Activated T-helper 1 cell treated with anti-CD3 and anti-CD28 coated beads, Interleukin-12 subunit alpha, Interleukin-12 subunit beta, Interleukin-2, Interleukin-4 antibody, amounts not matched to agents 30 ng/mL and 10 ng/mL and 1 ng/mL, durations not matched to agents 14 hours and 24 hours and 36 hours (primary cell): Measurements from ENCODE around the gene AGMO. TPM values are rescaled to one million over a fixed set of nuclear protein-coding genes. Genes with fewer than 3 reads are reported as not detected.

Experiments
- DNase-seq: peaks from one replicate; pipeline ENCODE4 v3.0.0; 2021; ENCODE audit warnings: low spot score
- H3K27ac Mint-ChIP-seq: one replicate; pipeline ENCODE4 v1.8.0; 2021; ENCODE audit warnings: mild to moderate bottlenecking, mixed read lengths
- H3K27me3 Mint-ChIP-seq: one replicate; pipeline ENCODE4 v1.8.0; 2022; ENCODE audit warnings: mild to moderate bottlenecking, moderate library complexity, mixed read lengths; ENCODE audit not compliant: insufficient read depth
- H3K36me3 Mint-ChIP-seq: one replicate; pipeline ENCODE4 v1.8.0; 2021; ENCODE audit warnings: low read depth, mixed read lengths
- H3K4me1 Mint-ChIP-seq: one replicate; pipeline ENCODE4 v1.8.0; 2021; ENCODE audit warnings: low read depth, mixed read lengths
- H3K4me3 Mint-ChIP-seq: one replicate; pipeline ENCODE4 v1.8.0; 2021; ENCODE audit warnings: mild to moderate bottlenecking, moderate library complexity, mixed read lengths
- H3K9me3 Mint-ChIP-seq: one replicate; pipeline ENCODE4 v1.8.0; 2021; ENCODE audit warnings: mixed read lengths
- intact Hi-C: fragments of 100-400 bp; cut with micrococcal nuclease; formaldehyde crosslinking; loops from one replicate; pipeline ENCODE4 v1.15.1; 2024
- total RNA-seq: library from RNA; stranded (reverse); gene quantifications from 2 replicates; pipeline ENCODE4 v1.2.3, GENCODE V29; 2022

Gene AGMO
- total RNA-seq, 1 donor from 2014 or later = not detected

DNA sequence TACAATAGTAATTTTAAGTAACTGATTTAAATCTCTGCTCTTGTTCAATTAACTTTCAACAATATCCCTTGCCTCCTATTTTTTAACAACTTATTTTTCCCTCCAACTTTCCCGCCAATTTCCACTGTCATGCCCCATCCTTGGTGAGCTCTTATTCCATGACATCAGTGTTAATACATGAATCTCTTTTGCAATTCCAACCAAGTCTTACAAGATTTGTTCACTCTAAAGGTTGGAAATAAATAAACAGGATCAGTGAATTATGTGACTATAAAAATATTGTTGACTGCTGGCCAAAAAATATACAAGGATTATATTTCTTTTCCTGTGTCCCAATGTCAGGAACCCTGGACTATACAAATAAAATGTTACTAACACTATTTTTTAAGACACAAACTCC, 21.0 kb upstream of the AGMO start:
- peaks cover 12% of the 10 kb centered on the region for H3K9me3 Mint-ChIP-seq
- no peak for DNase-seq
- no peaks in the 10 kb centered on the region for H3K4me1 Mint-ChIP-seq
- H3K27ac Mint-ChIP-seq = no peak overlapping the region
- no peak overlapping the region for H3K4me3 Mint-ChIP-seq
- H3K27me3 Mint-ChIP-seq = no peaks in the 10 kb centered on the region
- intact Hi-C loops = no loop called here
- no peaks in the 10 kb centered on the region for H3K36me3 Mint-ChIP-seq

DNA sequence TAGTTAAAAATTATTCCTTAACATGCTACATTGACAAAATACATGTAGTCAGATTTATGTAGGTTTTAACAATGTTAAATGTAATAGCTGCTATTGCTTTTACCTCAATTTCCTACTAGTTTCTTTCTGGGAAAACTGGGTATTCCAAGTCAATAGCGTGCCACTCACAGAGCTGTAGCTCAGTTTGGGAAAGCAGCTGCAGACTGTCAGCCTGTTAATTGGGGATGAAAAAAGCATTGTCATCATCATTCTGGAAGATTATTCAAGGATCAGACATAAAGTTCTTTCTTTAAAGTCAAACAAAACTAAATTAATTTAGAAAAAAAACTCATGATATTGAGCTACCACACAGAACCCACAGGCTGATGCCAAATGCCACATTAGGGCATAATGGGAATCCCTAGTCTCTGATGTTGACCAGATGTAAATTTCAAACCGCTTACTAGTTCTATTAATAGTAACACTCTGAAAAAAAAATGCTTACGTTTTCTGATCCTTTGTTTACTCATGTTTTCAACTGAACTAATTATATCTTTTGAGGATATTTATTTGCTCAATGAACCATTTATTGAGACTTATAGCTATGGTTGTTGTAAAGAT, 19.6 kb upstream of the AGMO start:
- Mint-ChIP-seq H3K4me3 (no peak overlapping the region), H3K4me1 (no peaks in the 10 kb centered on the region), H3K27ac (no peak overlapping the region), H3K27me3 (no peaks in the 10 kb centered on the region), H3K36me3 (no peaks in the 10 kb centered on the region), H3K9me3 (peaks cover 18% of the 10 kb centered on the region)
- intact Hi-C loops = no loop called here
- DNase-seq = no peak

DNA sequence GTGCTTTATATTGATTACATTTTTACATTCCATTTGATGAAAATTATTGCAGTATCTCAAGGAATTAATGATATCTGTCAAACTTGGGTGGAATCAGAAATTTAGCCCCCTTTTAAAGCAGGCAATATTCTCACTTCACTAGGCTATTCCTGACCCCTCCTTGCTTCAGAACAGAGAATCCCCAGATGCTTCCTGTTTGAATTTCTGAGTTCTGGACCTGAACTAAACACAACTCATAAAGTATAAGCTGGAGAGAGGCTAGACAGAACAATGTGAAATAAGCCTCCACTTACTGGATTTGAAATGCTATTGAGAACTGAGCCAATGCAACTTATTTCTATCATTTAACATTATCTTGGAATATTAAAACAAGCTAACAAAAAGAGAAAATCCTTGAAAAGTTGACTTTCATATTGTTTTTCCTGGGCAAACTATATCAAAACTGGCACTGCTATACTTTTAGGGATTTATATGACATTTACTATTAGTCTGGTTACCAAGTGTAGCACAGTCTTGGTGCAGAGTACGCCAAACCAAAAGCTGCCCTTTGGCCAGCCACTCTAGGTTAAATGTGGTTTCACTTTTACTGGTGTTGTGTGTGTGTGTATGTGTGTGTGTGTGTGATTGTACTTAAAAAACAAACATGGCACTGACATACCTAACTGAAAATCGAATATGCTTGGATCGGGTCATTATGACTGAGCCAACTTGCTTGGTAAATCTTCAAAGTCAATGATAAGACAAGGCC, 19.0 kb upstream of the AGMO start:
- Mint-ChIP-seq H3K4me1 (no peaks in the 10 kb centered on the region), H3K9me3 (peaks cover 18% of the 10 kb centered on the region), H3K4me3 (no peak overlapping the region), H3K36me3 (no peaks in the 10 kb centered on the region), H3K27ac (no peak overlapping the region), H3K27me3 (no peaks in the 10 kb centered on the region)
- no peak for DNase-seq
- intact Hi-C loops = no loop called here

DNA sequence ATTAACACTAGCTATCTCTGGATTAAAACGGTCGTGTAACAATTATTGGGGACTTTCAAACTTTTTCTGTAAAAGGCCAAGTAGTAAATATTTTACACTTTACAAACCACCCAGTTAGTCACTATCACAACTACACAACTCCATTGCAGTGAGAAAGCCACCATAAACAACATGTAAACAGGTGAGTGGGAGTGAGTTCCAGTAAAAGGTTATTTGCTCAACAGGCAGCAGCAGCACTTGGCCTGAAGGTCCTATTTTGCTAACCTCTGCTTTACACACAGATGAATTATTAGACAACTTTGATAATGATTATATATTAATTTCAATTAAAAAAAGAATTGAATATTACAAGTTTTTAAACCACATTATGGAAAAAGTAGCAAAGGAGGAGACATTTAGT, 15.8 kb upstream of the AGMO start:
- H3K9me3 Mint-ChIP-seq = peaks cover 14% of the 10 kb centered on the region
- H3K4me1 Mint-ChIP-seq = no peaks in the 10 kb centered on the region

DNA sequence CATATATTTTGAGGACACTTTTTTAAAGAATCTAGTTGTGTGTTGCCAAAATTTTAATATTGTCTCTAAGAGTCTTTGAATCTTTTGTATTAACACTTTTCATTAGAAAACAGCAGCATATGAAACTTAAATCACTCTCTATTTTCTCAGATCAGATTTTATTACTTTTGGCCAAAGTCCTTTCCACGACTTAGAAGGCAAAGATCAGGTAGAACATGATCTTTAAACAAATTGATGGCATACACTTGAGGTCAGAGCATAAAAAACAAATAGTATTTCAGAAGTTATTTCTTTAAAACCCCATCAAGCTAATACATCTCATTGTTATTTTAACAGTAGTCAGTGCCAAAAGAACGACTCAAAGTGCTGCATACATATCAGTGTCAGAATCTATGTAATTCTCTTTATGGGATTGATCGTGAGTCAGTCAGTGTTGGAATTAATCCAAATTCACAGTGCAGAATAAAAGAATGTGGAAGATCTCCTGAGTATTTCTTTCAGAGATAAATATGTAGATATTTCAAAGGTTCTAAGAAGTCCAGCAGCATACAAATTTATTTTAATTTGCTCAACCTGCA, 9.6 kb upstream of the AGMO start:
- intact Hi-C loops = no loop called here
- no peaks in the 10 kb centered on the region for H3K4me1 Mint-ChIP-seq
- H3K27ac Mint-ChIP-seq = no peak overlapping the region
- no peaks in the 10 kb centered on the region for H3K36me3 Mint-ChIP-seq
- peaks cover 7% of the 10 kb centered on the region for H3K9me3 Mint-ChIP-seq
- no peak overlapping the region for H3K4me3 Mint-ChIP-seq
- no peak for DNase-seq
- H3K27me3 Mint-ChIP-seq = no peaks in the 10 kb centered on the region

More for the DNA sequence above, 15.8 kb upstream of the AGMO start:
- Mint-ChIP-seq H3K27ac (no peak overlapping the region), H3K36me3 (no peaks in the 10 kb centered on the region), H3K27me3 (no peaks in the 10 kb centered on the region), H3K4me3 (no peak overlapping the region)
- no peak for DNase-seq
- intact Hi-C loops = no loop called here

DNA sequence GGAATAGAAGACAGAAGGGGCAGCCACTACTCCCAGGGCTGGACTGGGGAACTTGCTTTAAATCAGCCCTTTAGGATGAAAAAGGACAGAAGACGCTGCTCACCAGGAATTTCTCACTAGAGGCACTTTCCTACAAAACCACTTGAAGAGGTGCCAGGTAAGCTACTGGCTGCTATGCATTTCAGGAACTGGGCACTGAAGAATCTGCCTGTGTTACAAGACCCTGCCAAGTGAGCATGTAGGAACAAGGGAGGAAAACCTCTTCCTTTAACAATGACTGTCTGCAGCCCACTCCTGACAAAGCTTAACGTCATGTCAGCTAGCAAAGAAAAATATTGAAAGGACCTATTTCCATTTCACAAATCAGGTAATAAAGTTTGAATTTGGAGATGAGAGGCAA, 5.8 kb upstream of the AGMO start:
- H3K27ac Mint-ChIP-seq = no peak overlapping the region
- intact Hi-C loops = no loop called here

DNA sequence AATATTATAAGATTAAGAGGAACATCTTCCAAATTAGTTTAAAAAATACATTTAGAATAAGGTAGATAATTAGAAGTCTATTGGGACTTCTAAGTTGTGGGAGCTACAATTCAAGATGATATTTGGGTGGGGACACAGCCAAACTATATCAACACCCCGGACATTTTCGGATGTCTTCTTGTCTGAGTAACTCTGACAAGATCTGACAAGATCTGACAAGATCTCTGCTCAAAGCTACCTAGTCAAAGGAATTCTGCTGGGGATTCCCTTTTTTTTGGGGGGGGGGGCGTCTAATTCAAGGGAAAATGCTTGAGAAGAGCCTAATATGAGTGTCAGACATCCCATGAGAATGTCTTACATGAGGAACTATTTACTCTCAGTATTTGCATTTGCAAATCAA, 5.2 kb upstream of the AGMO start:
- intact Hi-C loops = no loop called here
- Mint-ChIP-seq H3K9me3 (no peaks in the 10 kb centered on the region), H3K27ac (no peak overlapping the region), H3K36me3 (no peaks in the 10 kb centered on the region), H3K4me1 (no peaks in the 10 kb centered on the region), H3K27me3 (no peaks in the 10 kb centered on the region), H3K4me3 (no peak overlapping the region)
- no peak for DNase-seq

More for the DNA sequence above, 5.8 kb upstream of the AGMO start:
- no peak for DNase-seq
- no peaks in the 10 kb centered on the region for H3K9me3 Mint-ChIP-seq
- H3K36me3 Mint-ChIP-seq = no peaks in the 10 kb centered on the region
- H3K4me3 Mint-ChIP-seq = no peak overlapping the region
- no peaks in the 10 kb centered on the region for H3K4me1 Mint-ChIP-seq
- H3K27me3 Mint-ChIP-seq = no peaks in the 10 kb centered on the region

DNA sequence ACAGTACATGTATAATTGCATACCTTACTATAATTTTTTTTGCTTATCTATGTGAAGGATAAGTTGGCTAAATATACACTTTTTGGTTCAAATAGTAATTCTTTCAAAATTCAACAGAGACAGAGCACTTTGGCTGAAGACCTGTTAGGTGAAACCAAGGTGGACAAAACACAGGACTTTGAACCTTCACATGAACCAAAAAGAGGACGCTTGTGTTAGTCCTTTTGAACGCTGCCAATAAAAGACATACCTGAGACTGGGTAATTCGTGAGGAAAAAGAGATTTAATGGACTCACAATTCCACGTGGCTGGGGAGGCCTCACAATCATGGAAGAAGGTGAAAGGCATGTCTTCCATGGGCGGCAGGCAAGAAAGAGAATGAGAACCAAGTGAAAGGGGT, 4.7 kb upstream of the AGMO start:
- Mint-ChIP-seq H3K27me3 (no peaks in the 10 kb centered on the region), H3K4me1 (no peaks in the 10 kb centered on the region), H3K27ac (no peak overlapping the region), H3K9me3 (no peaks in the 10 kb centered on the region), H3K4me3 (no peak overlapping the region), H3K36me3 (no peaks in the 10 kb centered on the region)
- intact Hi-C loops = no loop called here
- DNase-seq = no peak

DNA sequence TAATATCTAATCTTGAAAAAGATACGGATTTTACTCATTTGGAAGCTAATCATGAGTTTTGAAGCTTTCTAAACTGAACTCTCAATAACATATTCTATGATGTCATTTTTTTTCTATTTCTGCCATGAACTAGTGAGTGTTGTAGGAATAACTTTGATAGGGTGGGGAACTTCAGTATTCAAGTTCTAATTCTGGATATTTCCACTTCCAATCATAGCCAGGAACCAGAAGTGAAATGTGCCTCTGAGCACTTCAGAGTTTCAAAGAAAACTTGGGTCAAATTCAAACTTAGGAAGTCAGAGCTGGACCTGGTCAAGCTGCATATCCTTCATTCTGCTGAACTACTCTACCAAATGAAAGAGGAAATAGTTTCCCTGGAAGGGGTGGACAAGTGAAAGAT, 847 bp downstream of the AGMO start:
- H3K4me1 Mint-ChIP-seq = no peaks in the 10 kb centered on the region
- peaks cover 7% of the 10 kb centered on the region for H3K9me3 Mint-ChIP-seq
- no peaks in the 10 kb centered on the region for H3K36me3 Mint-ChIP-seq
- H3K4me3 Mint-ChIP-seq = no peak overlapping the region
- intact Hi-C loops = no loop called here
- no peak for DNase-seq
- H3K27me3 Mint-ChIP-seq = no peaks in the 10 kb centered on the region
- no peak overlapping the region for H3K27ac Mint-ChIP-seq

DNA sequence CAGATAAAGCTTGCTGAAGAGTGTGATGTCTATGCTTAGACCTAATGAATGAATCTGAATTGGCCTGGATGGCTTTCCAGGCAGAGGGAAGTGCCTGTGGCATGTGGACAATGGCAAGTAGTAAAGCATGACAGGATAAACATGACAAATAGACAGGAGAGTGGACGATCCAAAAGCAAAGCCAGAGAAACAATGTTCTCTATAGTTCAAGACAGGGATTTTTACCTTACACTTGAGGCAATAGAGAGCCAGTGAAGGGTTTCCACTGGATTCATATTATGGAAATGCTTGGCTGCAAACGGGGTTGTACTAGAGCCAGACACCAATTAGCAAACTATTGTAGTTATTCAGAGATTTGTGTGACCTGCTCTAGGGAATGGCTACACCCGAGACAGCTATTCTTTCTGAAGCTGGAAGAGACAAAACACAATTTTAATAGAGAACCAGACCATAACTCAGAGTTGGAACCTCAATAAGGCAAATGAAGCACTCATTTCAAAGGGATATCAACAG, 2.3 kb downstream of the AGMO start:
- no peaks in the 10 kb centered on the region for H3K36me3 Mint-ChIP-seq
- intact Hi-C loops = no loop called here
- no peak for DNase-seq
- H3K4me3 Mint-ChIP-seq = no peak overlapping the region
- H3K27ac Mint-ChIP-seq = no peak overlapping the region
- H3K4me1 Mint-ChIP-seq = no peaks in the 10 kb centered on the region
- H3K9me3 Mint-ChIP-seq = peaks cover 7% of the 10 kb centered on the region
- no peaks in the 10 kb centered on the region for H3K27me3 Mint-ChIP-seq

DNA sequence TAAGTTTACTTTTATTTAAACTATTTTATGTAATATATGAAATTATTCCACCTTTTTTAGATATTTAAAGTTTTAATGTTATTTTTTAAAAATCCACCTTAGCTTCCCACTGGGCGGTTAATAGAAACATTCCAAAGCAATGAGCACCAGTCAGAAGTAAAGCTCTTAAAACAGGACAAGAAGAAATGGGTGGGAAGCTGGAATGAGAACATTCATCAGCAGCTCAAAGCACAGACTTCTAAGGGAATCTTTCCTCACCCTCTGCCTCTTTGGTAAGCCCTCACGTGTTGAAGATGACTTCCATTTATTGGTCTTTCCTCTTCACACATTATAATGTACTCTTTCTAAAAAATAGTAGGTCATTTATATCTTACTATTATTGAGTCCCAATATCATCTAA, 3.1 kb downstream of the AGMO start:
- no peak overlapping the region for H3K27ac Mint-ChIP-seq
- no peaks in the 10 kb centered on the region for H3K27me3 Mint-ChIP-seq
- intact Hi-C loops = no loop called here

DNA sequence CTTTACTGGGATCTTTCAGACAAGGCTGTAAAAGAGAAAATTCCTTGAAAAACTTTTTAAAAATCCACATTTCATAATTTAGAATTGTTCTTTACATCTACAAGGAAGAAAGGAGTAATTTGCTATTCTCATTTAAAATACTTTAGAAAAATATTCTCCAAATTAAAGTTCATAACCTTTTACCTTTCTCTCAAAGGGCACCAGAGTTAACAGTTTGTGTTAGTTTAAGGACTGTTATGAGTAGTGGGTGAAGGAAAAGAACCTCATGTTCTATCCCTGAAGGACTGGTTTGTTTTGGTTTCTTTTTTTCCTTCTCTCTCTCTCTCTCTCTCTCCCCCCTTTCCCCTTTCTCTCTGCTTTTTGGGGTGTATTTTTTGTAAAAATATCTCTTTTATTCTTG, 4.1 kb downstream of the AGMO start:
- Mint-ChIP-seq H3K27ac (no peak overlapping the region), H3K9me3 (peaks cover 7% of the 10 kb centered on the region), H3K4me3 (no peak overlapping the region), H3K27me3 (no peaks in the 10 kb centered on the region), H3K36me3 (no peaks in the 10 kb centered on the region), H3K4me1 (no peaks in the 10 kb centered on the region)
- no peak for DNase-seq
- intact Hi-C loops = no loop called here

More for the DNA sequence above, 3.1 kb downstream of the AGMO start:
- no peak overlapping the region for H3K4me3 Mint-ChIP-seq
- no peak for DNase-seq
- H3K36me3 Mint-ChIP-seq = no peaks in the 10 kb centered on the region
- no peaks in the 10 kb centered on the region for H3K4me1 Mint-ChIP-seq
- peaks cover 7% of the 10 kb centered on the region for H3K9me3 Mint-ChIP-seq

DNA sequence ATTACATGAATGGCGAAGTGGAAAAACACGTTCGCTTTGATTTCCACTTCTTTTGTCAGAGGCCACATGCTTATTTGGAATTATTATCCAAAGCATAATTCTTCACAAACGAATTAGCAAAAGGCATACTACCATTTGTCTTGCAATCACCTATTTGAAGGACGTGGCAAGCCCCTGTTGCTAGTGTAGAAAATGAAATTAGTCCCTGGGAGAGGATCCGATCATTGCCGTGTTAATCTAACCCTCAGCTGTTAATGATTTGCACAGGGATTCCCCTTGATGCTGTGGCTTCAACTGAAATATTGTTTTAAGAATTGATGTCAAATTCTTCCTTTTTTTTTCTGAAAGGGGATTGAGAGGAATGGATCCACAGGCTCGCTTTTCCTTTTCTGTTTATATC, 4.6 kb downstream of the AGMO start:
- Mint-ChIP-seq H3K4me1 (no peaks in the 10 kb centered on the region), H3K27ac (no peak overlapping the region), H3K36me3 (no peaks in the 10 kb centered on the region), H3K9me3 (peaks cover 7% of the 10 kb centered on the region), H3K27me3 (no peaks in the 10 kb centered on the region), H3K4me3 (no peak overlapping the region)
- no peak for DNase-seq
- intact Hi-C loops = no loop called here
